Neural progenitor cell (in vitro differentiated cells): ENCODE data around the gene THEMIS2. TPM values are rescaled to one million over a fixed set of nuclear protein-coding genes. Genes with fewer than 3 reads are reported as not detected.

Experiments
- DNase-seq: peaks from one replicate; pipeline ENCODE4 v3.0.0-alpha.2; 2016; ENCODE audit warnings: low spot score
- H2AFZ ChIP-seq: fragments of 200-600 bp; sonication (generic); replicated peaks from 2 replicates; pipeline ENCODE4 v1.6.1; 2016; ENCODE audit warnings: antibody characterized with exemption
- H3F3A ChIP-seq: fragments of 200-600 bp; sonication (generic); 2 replicates; pipeline ENCODE4 v1.6.1; 2016; ENCODE audit warnings: antibody characterized with exemption, low read depth
- H3K27ac ChIP-seq: fragments of 200-600 bp; sonication (generic); 2 replicates; pipeline ENCODE4 v1.5.1; 2016; ENCODE audit warnings: mild to moderate bottlenecking
- H3K27me3 ChIP-seq: fragments of 200-600 bp; sonication (generic); 2 replicates; pipeline ENCODE4 v1.6.1; 2016; ENCODE audit warnings: mild to moderate bottlenecking, moderate library complexity
- H3K36me3 ChIP-seq: fragments of 200-600 bp; sonication (generic); 2 replicates; pipeline ENCODE4 v1.5.1; 2016
- H3K4me1 ChIP-seq: fragments of 200-600 bp; sonication (generic); 2 replicates; pipeline ENCODE4 v1.6.1; 2016; ENCODE audit warnings: mixed run types
- H3K4me2 ChIP-seq: fragments of 200-600 bp; sonication (generic); 2 replicates; pipeline ENCODE4 v1.6.1; 2016
- H3K4me3 ChIP-seq: fragments of 200-600 bp; sonication (generic); 2 replicates; pipeline ENCODE4 v1.5.1; 2016
- H3K79me2 ChIP-seq: fragments of 200-600 bp; sonication (generic); 2 replicates; pipeline ENCODE4 v1.6.1; 2016; ENCODE audit warnings: low read depth
- H3K9ac ChIP-seq: fragments of 200-600 bp; sonication (generic); 2 replicates; pipeline ENCODE4 v1.6.1; 2016
- H3K9me3 ChIP-seq: fragments of 200-600 bp; sonication (generic); 2 replicates; pipeline ENCODE4 v1.5.1; 2016; ENCODE audit warnings: low read depth
- H4K20me1 ChIP-seq: fragments of 200-600 bp; sonication (generic); 2 replicates; pipeline ENCODE4 v1.6.1; 2016; ENCODE audit warnings: low read depth
- H3K27ac Mint-ChIP-seq: 3 replicates; pipeline ENCODE4 v1.8.0; 2021; ENCODE audit warnings: mixed read lengths
- H3K27me3 Mint-ChIP-seq: 2 replicates; pipeline ENCODE4 v1.8.0; 2022; ENCODE audit warnings: low read depth, mild to moderate bottlenecking, inconsistent platforms, moderate library complexity, mixed read lengths; ENCODE audit not compliant: insufficient read depth
- H3K36me3 Mint-ChIP-seq: 3 replicates; pipeline ENCODE4 v1.8.0; 2021; ENCODE audit warnings: mixed read lengths
- H3K4me1 Mint-ChIP-seq: 3 replicates; pipeline ENCODE4 v1.8.0; 2021; ENCODE audit warnings: mixed read lengths
- H3K4me3 Mint-ChIP-seq: 3 replicates; pipeline ENCODE4 v1.8.0; 2021; ENCODE audit warnings: mild to moderate bottlenecking, moderate library complexity, mixed read lengths
- H3K9me3 Mint-ChIP-seq: 3 replicates; pipeline ENCODE4 v1.8.0; 2020; ENCODE audit warnings: mixed read lengths
- CTCF ChIP-seq: fragments of 200-600 bp; sonication (generic); IDR thresholded peaks from 2 replicates; pipeline ENCODE4 v1.5.1; 2017; ENCODE audit warnings: antibody characterized with exemption, mild to moderate bottlenecking
- EZH2 ChIP-seq: fragments of 200-600 bp; sonication (generic); IDR thresholded peaks from 2 replicates; pipeline ENCODE4 v1.6.1; 2017; ENCODE audit warnings: antibody characterized with exemption, mild to moderate bottlenecking, moderate library complexity
- EZH2phosphoT487 ChIP-seq: fragments of 200-600 bp; sonication (generic); IDR thresholded peaks from 2 replicates; pipeline ENCODE4 v1.6.1; 2017; ENCODE audit warnings: antibody characterized with exemption
- total RNA-seq: library from RNA; depleted of rRNA; stranded (reverse); fragments of >200 nt; gene quantifications from 2 replicates; pipeline ENCODE4 v1.2.3, GENCODE V29; 2015; ENCODE audit warnings: low replicate concordance

THEMIS2 gene
- total RNA-seq, 1 donor from 2014 or later, result 1.7 TPM

DNA sequence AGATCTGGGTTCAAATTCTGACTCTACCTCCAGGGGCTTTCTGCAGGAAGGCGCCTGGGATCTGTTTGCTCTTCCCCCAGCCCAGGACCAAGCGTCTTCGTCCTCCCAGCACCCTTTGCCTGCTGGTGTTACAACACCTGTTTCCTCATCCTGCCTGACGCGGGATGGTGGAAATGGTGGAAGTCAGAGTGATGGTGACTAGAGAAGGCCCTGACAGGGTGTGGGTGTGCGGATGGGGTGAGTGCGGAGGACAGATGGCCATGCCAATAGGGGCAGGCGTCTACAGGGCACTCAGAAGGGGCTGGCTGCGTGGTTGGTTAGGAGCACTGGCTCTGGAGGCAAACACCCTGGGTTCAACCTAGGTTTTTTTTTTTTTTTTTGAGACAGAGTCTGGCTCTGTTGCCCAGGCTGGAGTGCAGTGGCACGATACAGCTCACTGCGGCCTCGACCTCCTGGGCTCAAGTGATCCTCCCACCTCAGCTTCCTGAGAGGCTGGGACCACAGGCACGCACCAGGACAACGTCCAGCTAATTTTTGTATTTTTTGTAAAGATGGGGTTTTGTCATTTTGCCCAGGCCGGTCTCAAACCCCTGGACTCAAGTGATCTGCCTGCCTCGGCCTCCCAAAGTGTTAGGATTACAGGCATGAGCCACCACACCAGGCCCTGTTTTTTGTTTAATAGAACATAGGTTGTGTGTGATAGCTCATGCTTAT is 1.5 kb downstream of the THEMIS2 start:
- no peaks in the 10 kb centered on the region for H3K9me3 ChIP-seq
- TF ChIP-seq CTCF (no peak), EZH2phosphoT487 (no peak), EZH2 (no peak)
- no peaks in the 10 kb centered on the region for H4K20me1 ChIP-seq
- H3F3A ChIP-seq, result peaks cover 6% of the 10 kb centered on the region
- H3K36me3 ChIP-seq, result no peaks in the 10 kb centered on the region
- H3K9ac ChIP-seq, result no peak overlapping the region
- no peaks in the 10 kb centered on the region for H3K4me1 ChIP-seq
- Mint-ChIP-seq H3K36me3 (no peaks in the 10 kb centered on the region), H3K27ac (no peak overlapping the region), H3K4me1 (peaks cover 3% of the 10 kb centered on the region), H3K4me3 (peak overlapping the region; percentile 85), H3K27me3 (peaks cover 17% of the 10 kb centered on the region), H3K9me3 (no peaks in the 10 kb centered on the region)
- no peak overlapping the region for H3K4me3 ChIP-seq
- no peaks in the 10 kb centered on the region for H3K79me2 ChIP-seq
- peaks cover 13% of the 10 kb centered on the region for H3K27me3 ChIP-seq
- no peak overlapping the region for H2AFZ ChIP-seq
- DNase-seq, result no peak
- no peak overlapping the region for H3K27ac ChIP-seq
- no peak overlapping the region for H3K4me2 ChIP-seq

GRCh38 chr1:27876341-27877114 is 4.2 kb downstream of the THEMIS2 start:
- Mint-ChIP-seq H3K4me1 (peaks cover 3% of the 10 kb centered on the region), H3K27ac (no peak overlapping the region), H3K9me3 (no peaks in the 10 kb centered on the region), H3K27me3 (peaks cover 16% of the 10 kb centered on the region), H3K36me3 (no peaks in the 10 kb centered on the region), H3K4me3 (peak overlapping the region; percentile 55)
- no peak overlapping the region for H3K27ac ChIP-seq
- no peaks in the 10 kb centered on the region for H3K79me2 ChIP-seq
- H3F3A ChIP-seq, result peaks cover 6% of the 10 kb centered on the region
- TF ChIP-seq CTCF, result no peak
- no peak for TF ChIP-seq EZH2phosphoT487
- no peak for TF ChIP-seq EZH2
- no peak for DNase-seq
- no peak overlapping the region for H3K9ac ChIP-seq
- H3K4me1 ChIP-seq, result no peaks in the 10 kb centered on the region
- H3K4me2 ChIP-seq, result no peak overlapping the region
- no peaks in the 10 kb centered on the region for H3K9me3 ChIP-seq
- peaks cover 13% of the 10 kb centered on the region for H3K27me3 ChIP-seq
- no peaks in the 10 kb centered on the region for H3K36me3 ChIP-seq
- H2AFZ ChIP-seq, result no peak overlapping the region
- H3K4me3 ChIP-seq, result no peak overlapping the region
- H4K20me1 ChIP-seq, result no peaks in the 10 kb centered on the region

DNA sequence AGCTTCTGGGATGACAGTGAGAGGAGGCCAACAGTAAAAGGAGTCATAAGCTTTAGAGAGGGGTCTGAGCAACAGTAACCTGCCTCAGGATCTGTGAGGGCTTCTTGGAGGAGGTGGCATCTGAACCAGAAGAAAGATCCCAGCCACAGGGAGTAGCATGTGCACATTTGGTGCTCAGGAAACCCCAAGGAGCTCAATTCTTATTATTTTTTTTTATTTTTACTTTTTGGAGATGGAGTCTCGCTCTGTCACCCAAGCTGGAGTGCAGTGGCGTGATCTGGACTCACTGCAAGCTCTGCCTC is 4.7 kb downstream of the THEMIS2 start:
- TF ChIP-seq CTCF (no peak), EZH2phosphoT487 (no peak), EZH2 (no peak)
- peaks cover 13% of the 10 kb centered on the region for H3K27me3 ChIP-seq
- H3K27ac Mint-ChIP-seq, result no peak overlapping the region
- no peaks in the 10 kb centered on the region for H3K36me3 Mint-ChIP-seq
- H3K27ac ChIP-seq, result no peak overlapping the region
- peaks cover 11% of the 10 kb centered on the region for H3K27me3 Mint-ChIP-seq
- H3K36me3 ChIP-seq, result no peaks in the 10 kb centered on the region
- peaks cover 3% of the 10 kb centered on the region for H3K4me1 Mint-ChIP-seq
- no peaks in the 10 kb centered on the region for H4K20me1 ChIP-seq
- H3K9ac ChIP-seq, result no peak overlapping the region
- no peaks in the 10 kb centered on the region for H3K4me1 ChIP-seq
- no peak for DNase-seq
- peaks cover under 1% of the 10 kb centered on the region for H3F3A ChIP-seq
- H3K4me3 Mint-ChIP-seq, result peak overlapping the region; percentile 55
- no peaks in the 10 kb centered on the region for H3K9me3 ChIP-seq
- no peaks in the 10 kb centered on the region for H3K9me3 Mint-ChIP-seq
- H3K4me3 ChIP-seq, result no peak overlapping the region
- no peaks in the 10 kb centered on the region for H3K79me2 ChIP-seq
- H2AFZ ChIP-seq, result no peak overlapping the region
- H3K4me2 ChIP-seq, result no peak overlapping the region
